HCT116 (cell line): ENCODE measurements around the gene RBFOX2. TPM values are rescaled to one million over a fixed set of nuclear protein-coding genes. Genes with fewer than 3 reads are reported as not detected.
"Not testable (repeated sequence)": the region's sequence is repeated elsewhere in the genome, so short reads cannot be mapped to it uniquely, and the experiment has no call there.

Experiments
- ATAC-seq: fragments of 200-7000 bp; cut with Tn5 transposase; 2 replicates; pipeline ENCODE4 v1.9.1; 2020; ENCODE audit warnings: mild to moderate bottlenecking, moderate library complexity
- BruUV-seq: library from RNA; stranded (reverse); fragments of 400-500 nt; replicated peaks from 2 replicates; lab custom pipeline; 2021; lab: Mats Ljungman, UMichigan
- CTCF ChIA-PET: fragments of 300-600 bp; sonication (Branson Sonifier 250); formaldehyde crosslinking; loops from one replicate; lab custom pipeline; 2021; ENCODE audit warnings: antibody characterized with exemption; lab: Charles Lee
- POLR2A ChIA-PET: fragments of 300-600, 350-600 bp; sonication (Branson Sonifier 250); formaldehyde crosslinking; loops from one replicate; lab custom pipeline; 2021; ENCODE audit warnings: antibody characterized with exemption; lab: Charles Lee
- RAD21 ChIA-PET, 2 experiments: fragments of 300-600 bp; sonication (Branson Sonifier 250); formaldehyde crosslinking; loops; one replicate each; lab custom pipeline; 2023; ENCODE audit warnings: low total read pairs in 2 of 2; ENCODE audit not compliant: uncharacterized antibody in 2 of 2, unreplicated experiment in 2 of 2, low non-redundant PET in 1 of 2; lab: Charles Lee
- DNase-seq: peaks from one replicate; pipeline ENCODE4 v3.0.0-alpha.2; 2010; ENCODE audit warnings: low read depth, low spot score
- H2AFZ ChIP-seq: fragments of 200-600 bp; shearing (Covaris generic), sonication (generic); 2 replicates; pipeline ENCODE4 v1.6.1; 2017; ENCODE audit warnings: low read depth, mixed run types, mixed read lengths, antibody characterized with exemption, low read length; ENCODE audit not compliant: poor library complexity, severe bottlenecking
- H3K27ac ChIP-seq: 2 replicates; pipeline ENCODE4 v1.5.1; 2012; ENCODE audit warnings: low read depth, low read length
- H3K27me3 ChIP-seq: fragments of 200-600 bp; sonication (generic); 2 replicates; pipeline ENCODE4 v1.6.1; 2016; ENCODE audit warnings: mixed run types, low read length, mixed read lengths; ENCODE audit not compliant: insufficient read depth
- H3K36me3 ChIP-seq, 2 experiments: fragments of 200-500 bp in 1 of 2; fragments of 200-600 bp in 1 of 2; sonication (Bioruptor generic) in 1 of 2; sonication (generic) in 1 of 2; 2 replicates each; pipeline versions ENCODE4 v1.5.1 to v1.6.1; 2014 to 2016; ENCODE audit warnings: low read length in 2 of 2, inconsistent platforms in 1 of 2, mixed read lengths in 1 of 2, mixed run types in 1 of 2; ENCODE audit not compliant: insufficient read depth in 2 of 2, control insufficient read depth in 1 of 2
- H3K4me1 ChIP-seq, 2 experiments: fragments of 200-600 bp in 1 of 2; sonication (generic) in 1 of 2; 2 replicates each; pipeline versions ENCODE4 v1.5.1 to v1.6.1; 2012 to 2017; ENCODE audit warnings: low read length in 2 of 2, inconsistent platforms in 1 of 2, mild to moderate bottlenecking in 1 of 2, mixed read lengths in 1 of 2, mixed run types in 1 of 2, moderate library complexity in 1 of 2; ENCODE audit not compliant: insufficient read depth in 2 of 2, control insufficient read depth in 1 of 2
- H3K4me2 ChIP-seq: fragments of 200-600 bp; sonication (generic); 2 replicates; pipeline ENCODE4 v1.6.1; 2017; ENCODE audit warnings: mixed run types, low read length, mixed read lengths
- H3K4me3 ChIP-seq, 2 experiments: fragments of 200-600 bp in 1 of 2; sonication (generic) in 1 of 2; replicated peaks in 1 of 2; 2 replicates each; pipeline ENCODE4 v1.5.1; 2011 to 2016; ENCODE audit warnings: low read length in 2 of 2, control low read depth in 1 of 2, low read depth in 1 of 2, mild to moderate bottlenecking in 1 of 2, mixed read lengths in 1 of 2, mixed run types in 1 of 2
- H3K79me2 ChIP-seq: fragments of 200-600 bp; sonication (generic); 2 replicates; pipeline ENCODE4 v1.6.1; 2017; ENCODE audit warnings: mild to moderate bottlenecking, mixed run types, low read length, moderate library complexity, mixed read lengths; ENCODE audit not compliant: insufficient read depth
- H3K9ac ChIP-seq: fragments of 200-600 bp; sonication (generic); 2 replicates; pipeline ENCODE4 v1.6.1; 2016; ENCODE audit warnings: low read length, mixed read lengths
- H3K9me2 ChIP-seq: fragments of 200-600 bp; sonication (generic), shearing (Covaris generic); 2 replicates; pipeline ENCODE4 v1.6.1; 2017; ENCODE audit warnings: mixed run types, mild to moderate bottlenecking, moderate library complexity; ENCODE audit not compliant: insufficient read depth
- H3K9me3 ChIP-seq, 2 experiments: fragments of 200-500 bp in 1 of 2; fragments of 200-600 bp in 1 of 2; sonication (Bioruptor generic) in 1 of 2; sonication (generic) in 1 of 2; 2 replicates each; pipeline ENCODE4 v1.6.1; 2014 to 2017; ENCODE audit warnings: low read length in 2 of 2, mixed read lengths in 2 of 2, inconsistent platforms in 1 of 2, low read depth in 1 of 2, mild to moderate bottlenecking in 1 of 2, mixed run types in 1 of 2, moderate library complexity in 1 of 2; ENCODE audit not compliant: control insufficient read depth in 1 of 2, insufficient read depth in 1 of 2
- H4K20me1 ChIP-seq: fragments of 200-600 bp; sonication (generic), shearing (Covaris generic); 2 replicates; pipeline ENCODE4 v1.6.1; 2017; ENCODE audit warnings: mixed run types, mild to moderate bottlenecking, moderate library complexity; ENCODE audit not compliant: insufficient read depth
- CEBPB ChIP-seq: IDR thresholded peaks from 2 replicates; pipeline ENCODE4 v1.6.1; 2012; ENCODE audit warnings: low read depth
- EGR1 ChIP-seq: IDR thresholded peaks from 2 replicates; pipeline ENCODE4 v1.6.1; 2012; ENCODE audit warnings: low read depth
- JUND ChIP-seq: IDR thresholded peaks from 2 replicates; pipeline ENCODE4 v1.6.1; 2012
- SP1 ChIP-seq: IDR thresholded peaks from 2 replicates; pipeline ENCODE4 v1.6.1; 2012; ENCODE audit warnings: low read depth
- SRF ChIP-seq: IDR thresholded peaks from 2 replicates; pipeline ENCODE4 v1.6.1; 2012; ENCODE audit warnings: low read depth
- intact Hi-C: fragments of 100-400 bp; cut with micrococcal nuclease; formaldehyde crosslinking; loops from 2 replicates; pipeline ENCODE4 v1.10.0; 2022
- total RNA-seq: library from RNA; stranded (reverse); gene quantifications from one replicate; pipeline ENCODE4 v1.2.1, GENCODE V29; 2021; ENCODE audit not compliant: unreplicated experiment
- TF ChIP-seq, protein P1 (sequence below), 3 experiments: fragments of 200-600 bp in 1 of 3; sonication (generic) in 1 of 3; IDR thresholded peaks in 2 of 3; conservative IDR thresholded peaks in 1 of 3; 2 replicates each; pipeline ENCODE4 v1.5.1; 2012 to 2017; ENCODE audit warnings: low read depth in 2 of 3, low read length in 2 of 3, antibody characterized with exemption in 1 of 3, borderline replicate concordance in 1 of 3, control low read depth in 1 of 3, mild to moderate bottlenecking in 1 of 3, mixed read lengths in 1 of 3, mixed run types in 1 of 3, moderate library complexity in 1 of 3; ENCODE audit not compliant: insufficient read depth in 1 of 3
- TF ChIP-seq, protein P2 (sequence below): IDR thresholded peaks from 2 replicates; pipeline ENCODE4 v1.6.1; 2012

RBFOX2 gene
- total RNA-seq, 1 experiment from 2014 or later: 83.9 TPM

GRCh38 chr22:35995348-35995747 lies 33.3 kb downstream of the RBFOX2 start (continued):
- TF ChIP-seq, protein P1, sequence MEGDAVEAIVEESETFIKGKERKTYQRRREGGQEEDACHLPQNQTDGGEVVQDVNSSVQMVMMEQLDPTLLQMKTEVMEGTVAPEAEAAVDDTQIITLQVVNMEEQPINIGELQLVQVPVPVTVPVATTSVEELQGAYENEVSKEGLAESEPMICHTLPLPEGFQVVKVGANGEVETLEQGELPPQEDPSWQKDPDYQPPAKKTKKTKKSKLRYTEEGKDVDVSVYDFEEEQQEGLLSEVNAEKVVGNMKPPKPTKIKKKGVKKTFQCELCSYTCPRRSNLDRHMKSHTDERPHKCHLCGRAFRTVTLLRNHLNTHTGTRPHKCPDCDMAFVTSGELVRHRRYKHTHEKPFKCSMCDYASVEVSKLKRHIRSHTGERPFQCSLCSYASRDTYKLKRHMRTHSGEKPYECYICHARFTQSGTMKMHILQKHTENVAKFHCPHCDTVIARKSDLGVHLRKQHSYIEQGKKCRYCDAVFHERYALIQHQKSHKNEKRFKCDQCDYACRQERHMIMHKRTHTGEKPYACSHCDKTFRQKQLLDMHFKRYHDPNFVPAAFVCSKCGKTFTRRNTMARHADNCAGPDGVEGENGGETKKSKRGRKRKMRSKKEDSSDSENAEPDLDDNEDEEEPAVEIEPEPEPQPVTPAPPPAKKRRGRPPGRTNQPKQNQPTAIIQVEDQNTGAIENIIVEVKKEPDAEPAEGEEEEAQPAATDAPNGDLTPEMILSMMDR (IDR thresholded peaks at IDR 0.05 in 2 of 3, conservative IDR thresholded peaks at IDR 0.05 in 1 of 3; ENCODE audit: borderline replicate concordance in 1 of 3, insufficient read depth in 1 of 3, low read depth in 2 of 3, low read length in 2 of 3): no peak
- TF ChIP-seq CEBPB (no peak), EGR1 (no peak), SRF (no peak), SP1 (no peak), JUND (no peak)
- TF ChIP-seq, protein P2, sequence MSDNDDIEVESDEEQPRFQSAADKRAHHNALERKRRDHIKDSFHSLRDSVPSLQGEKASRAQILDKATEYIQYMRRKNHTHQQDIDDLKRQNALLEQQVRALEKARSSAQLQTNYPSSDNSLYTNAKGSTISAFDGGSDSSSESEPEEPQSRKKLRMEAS: no peak

DNA sequence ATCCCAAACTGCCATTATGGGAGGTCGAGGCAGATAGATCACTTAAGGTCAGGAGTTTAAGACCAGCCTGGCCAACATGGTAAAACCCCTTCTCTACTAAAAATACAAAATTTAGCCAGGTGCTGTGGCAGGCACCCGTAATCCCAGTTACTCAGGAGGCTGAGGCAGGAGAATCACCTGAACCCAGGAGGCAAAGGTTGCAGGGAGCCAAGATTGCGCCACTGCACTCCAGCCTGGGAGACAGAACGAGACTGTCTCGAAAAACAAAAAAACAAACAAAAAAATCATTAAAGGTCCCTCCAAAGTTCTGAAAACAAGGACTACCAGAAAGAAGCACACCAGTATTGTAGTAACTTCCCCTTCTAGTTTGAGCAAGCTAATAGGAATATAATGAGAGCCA lies 34.9 kb downstream of the RBFOX2 start:
- not testable (repeated sequence) for BruUV-seq

More for the DNA sequence above, 34.9 kb downstream of the RBFOX2 start:
- H4K20me1 ChIP-seq, H3K4me2 ChIP-seq, RAD21 ChIA-PET, DNase-seq, H3K4me1 ChIP-seq, POLR2A ChIA-PET, H3K36me3 ChIP-seq, H3K9ac ChIP-seq, H3K27ac ChIP-seq, CTCF ChIA-PET, H2AFZ ChIP-seq, H3K27me3 ChIP-seq, H3K9me3 ChIP-seq, H3K9me2 ChIP-seq, intact Hi-C loops, H3K4me3 ChIP-seq, ATAC-seq: not testable (repeated sequence)
- H3K79me2 ChIP-seq: peaks cover 37% of the 10 kb centered on the region
